Sigmoid colon (tissue), 7 donors: ENCODE measurements around the gene KLHL28. TPM values are rescaled to one million over a fixed set of nuclear protein-coding genes. Genes with fewer than 3 reads are reported as not detected.

ENCODE experiments used
- DNase-seq: peaks from one replicate; pipeline ENCODE4 v3.0.0-alpha.2; 2019
- H3K27ac ChIP-seq, 4 donors: fragments of 200-600 bp; sonication (generic); one replicate each; pipeline ENCODE4 v1.5.1; 2016 to 2019; ENCODE audit warnings: mild to moderate bottlenecking in 1 of 4
- H3K27me3 ChIP-seq, 3 donors: fragments of 200-600 bp; sonication (generic); one replicate each; pipeline ENCODE4 v1.5.1; 2019; ENCODE audit warnings: mild to moderate bottlenecking in 1 of 3
- H3K36me3 ChIP-seq, 4 donors: fragments of 200-600 bp; sonication (generic); one replicate each; pipeline ENCODE4 v1.5.1; 2016 to 2019
- H3K4me1 ChIP-seq, 4 donors: fragments of 200-600 bp; sonication (generic); one replicate each; pipeline ENCODE4 v1.5.1; 2017 to 2019
- H3K4me3 ChIP-seq, 4 donors: fragments of 200-600 bp; sonication (generic); one replicate each; pipeline ENCODE4 v1.5.1; 2017 to 2019; ENCODE audit warnings: mild to moderate bottlenecking in 2 of 4, moderate library complexity in 1 of 4
- H3K9me3 ChIP-seq, 4 donors: fragments of 200-600 bp in 3 of 4; sonication (generic) in 3 of 4; one replicate each; pipeline versions ENCODE4 v1.5.1 to v1.6.1; 2013 to 2019
- CTCF ChIP-seq, 4 experiments: fragments of 450-650 bp in 3 of 4; fragments of 200-600 bp in 1 of 4; IDR thresholded peaks; one replicate each; pipeline ENCODE4 v1.5.1; 2016 to 2019; ENCODE audit warnings: antibody characterized with exemption in 4 of 4, mild to moderate bottlenecking in 3 of 4, moderate library complexity in 2 of 4
- EP300 ChIP-seq, 4 donors: sonication (generic); formaldehyde crosslinking; IDR thresholded peaks; one replicate each; pipeline ENCODE4 v1.6.1; 2017; ENCODE audit warnings: antibody characterized with exemption in 4 of 4
- POLR2A ChIP-seq, 2 donors: fragments of 450-650 bp; IDR thresholded peaks; one replicate each; pipeline ENCODE4 v1.6.1; 2016; ENCODE audit warnings: antibody characterized with exemption in 2 of 2, mild to moderate bottlenecking in 2 of 2, moderate library complexity in 2 of 2
- POLR2AphosphoS5 ChIP-seq, 4 donors: sonication (generic); formaldehyde crosslinking; IDR thresholded peaks; one replicate each; pipeline ENCODE4 v1.6.1; 2017; ENCODE audit warnings: antibody characterized with exemption in 4 of 4
- WGBS, 2 donors: extraction: QIAGEN DNeasy Blood & Tissue Kit; methylation state at CpG; one replicate each; pipeline ENCODE4 v1.1.7; 2013; 5-methylcytosine and 5-hydroxymethylcytosine counted together
- intact Hi-C: fragments of 100-400 bp; cut with DNase I; formaldehyde crosslinking; loops from one replicate; pipeline ENCODE4 v1.15.1; 2023
- polyA plus RNA-seq, 3 donors: library from polyadenylated mRNA; stranded (reverse); fragments of 200-250 nt; gene quantifications; one replicate each; pipeline ENCODE4 v1.2.3, GENCODE V29; 2013
- total RNA-seq, 4 donors: library from RNA; depleted of rRNA; stranded (reverse); fragments of >200 nt; gene quantifications; one replicate each; pipeline ENCODE4 v1.1.0, GENCODE V29; 2016
- donor health status: healthy with polysubstance abuse.
- donor health status: Bipolar disorder and iron deficiency.
- donor health status: healthy.

KLHL28 gene
- total and polyA plus RNA-seq, 7 donors, result 3.0 to 16.5 (median 9.0) TPM

GRCh38 chr14:44889595-44890471 lies 71.9 kb downstream of the KLHL28 start:
- 13 to 57% methylated on average over 4 of the region's 4 CpGs for WGBS, 2 donors
- TF ChIP-seq EP300 (IDR thresholded peaks at IDR 0.05) (no peak), POLR2AphosphoS5 (IDR thresholded peaks at IDR 0.05) (no peak), POLR2A (IDR thresholded peaks at IDR 0.05) (no peak), CTCF (IDR thresholded peaks at IDR 0.05) (no peak)
- intact Hi-C loops, result no loop called here
- Histone ChIP-seq H3K4me1 (no peaks in the 10 kb centered on the region), H3K9me3 (no peaks in the 10 kb centered on the region), H3K4me3 (no peak overlapping the region), H3K36me3 (no peaks in the 10 kb centered on the region), H3K27me3 (no peaks in the 10 kb centered on the region), H3K27ac (no peak overlapping the region)
- no peak for DNase-seq

GRCh38 chr14:44887596-44887955 lies 74.2 kb downstream of the KLHL28 start:
- DNase-seq, result no peak

GRCh38 chr14:44886860-44887595 lies 74.7 kb downstream of the KLHL28 start:
- intact Hi-C loops, result no loop called here
- TF ChIP-seq POLR2AphosphoS5 (IDR thresholded peaks at IDR 0.05), result no peak
- no peak for TF ChIP-seq EP300 (IDR thresholded peaks at IDR 0.05)
- no peak for TF ChIP-seq POLR2A (IDR thresholded peaks at IDR 0.05)
- no peak for TF ChIP-seq CTCF (IDR thresholded peaks at IDR 0.05)
- Histone ChIP-seq H3K36me3 (no peaks in the 10 kb centered on the region), H3K9me3 (peaks cover 0 to 5% (median 2%) of the 10 kb centered on the region in 4 donors), H3K4me1 (no peaks in the 10 kb centered on the region), H3K27me3 (no peaks in the 10 kb centered on the region), H3K27ac (no peak overlapping the region), H3K4me3 (no peak overlapping the region)
- 95 to 96% methylated on average over 35 of the region's 35 CpGs for WGBS, 2 donors
- no peak for DNase-seq

More at GRCh38 chr14:44887596-44887955, 74.2 kb downstream of the KLHL28 start:
- peaks cover 0 to 2% (median under 1%) of the 10 kb centered on the region in 4 donors for H3K9me3 ChIP-seq
- H3K27ac ChIP-seq, result no peak overlapping the region
- no peaks in the 10 kb centered on the region for H3K4me1 ChIP-seq
- no peaks in the 10 kb centered on the region for H3K27me3 ChIP-seq
- 96 to 97% methylated on average over 16 of the region's 16 CpGs for WGBS, 2 donors
- no peak for TF ChIP-seq EP300 (IDR thresholded peaks at IDR 0.05)
- no peak for TF ChIP-seq POLR2A (IDR thresholded peaks at IDR 0.05)
- no peak for TF ChIP-seq CTCF (IDR thresholded peaks at IDR 0.05)
- no peak for TF ChIP-seq POLR2AphosphoS5 (IDR thresholded peaks at IDR 0.05)
- no peak overlapping the region for H3K4me3 ChIP-seq
- H3K36me3 ChIP-seq, result no peaks in the 10 kb centered on the region
- intact Hi-C loops, result no loop called here

- Histone ChIP-seq H3K27me3 (no peaks in the 10 kb centered on the region), H3K4me3 (no peak overlapping the region), H3K9me3 (peaks cover 0 to 5% (median 2%) of the 10 kb centered on the region in 4 donors), H3K27ac (no peak overlapping the region), H3K4me1 (no peaks in the 10 kb centered on the region), H3K36me3 (no peaks in the 10 kb centered on the region)
- 88 to 91% methylated on average over 2 of the region's 2 CpGs for WGBS, 2 donors
- intact Hi-C loops, result no loop called here
- no peak for TF ChIP-seq EP300 (IDR thresholded peaks at IDR 0.05)
- no peak for TF ChIP-seq POLR2AphosphoS5 (IDR thresholded peaks at IDR 0.05)
- DNase-seq, result no peak
Measured at GRCh38 chr14:44880791-44881190, 81.0 kb downstream of the KLHL28 start.

Other genes starting within 250 kb of the KLHL28 start
- 10 to 100 TPM; 14.3 to 27.1 (median 19.8) TPM for gene TOGARAM1, start 243 bp upstream of the KLHL28 start, total RNA-seq
- 1 to 10 TPM; 2.8 to 4.9 (median 3.0) TPM for gene TOGARAM1, start 243 bp upstream of the KLHL28 start, polyA plus RNA-seq
- 10 to 100 TPM; 23.2 to 41.0 (median 30.0) TPM for gene PRPF39, start 122.2 kb upstream of the KLHL28 start, total RNA-seq
- gene PRPF39, start 122.2 kb upstream of the KLHL28 start, polyA plus RNA-seq, result 10 to 100 TPM in 1 of 3 donors, 1 to 10 TPM in 2; 5.5 to 12.6 (median 8.4) TPM
- gene FKBP3, start 172.5 kb upstream of the KLHL28 start, total RNA-seq, result 10 to 100 TPM; 32.6 to 68.0 (median 56.8) TPM
- 100 to 1,000 TPM in 1 of 3 donors, 10 to 100 TPM in 2; 71.5 to 113 (median 78.1) TPM for gene FKBP3, start 172.5 kb upstream of the KLHL28 start, polyA plus RNA-seq
- gene FANCM, start 174.0 kb upstream of the KLHL28 start, total RNA-seq, result 1 to 10 TPM; 2.8 to 6.8 (median 4.3) TPM
- 1 to 10 TPM in 2 of 3 donors, under 1 TPM in 1; 0.46 to 2.5 (median 2.4) TPM for gene FANCM, start 174.0 kb upstream of the KLHL28 start, polyA plus RNA-seq